Activated CD4-positive, alpha-beta T cell treated with anti-CD3 and anti-CD28 coated beads, Interleukin-2, amount 50 U/mL, for 48 hours (primary cell): ENCODE measurements around the gene ATP5F1C.
"Not testable (repeated sequence)": the region's sequence is repeated elsewhere in the genome, so short reads cannot be mapped to it uniquely, and the experiment has no call there.

ENCODE experiments used
- DNase-seq, 2 experiments: peaks; one replicate each; pipeline ENCODE4 v3.0.0-alpha.2; 2020

ATP5F1C gene

DNA sequence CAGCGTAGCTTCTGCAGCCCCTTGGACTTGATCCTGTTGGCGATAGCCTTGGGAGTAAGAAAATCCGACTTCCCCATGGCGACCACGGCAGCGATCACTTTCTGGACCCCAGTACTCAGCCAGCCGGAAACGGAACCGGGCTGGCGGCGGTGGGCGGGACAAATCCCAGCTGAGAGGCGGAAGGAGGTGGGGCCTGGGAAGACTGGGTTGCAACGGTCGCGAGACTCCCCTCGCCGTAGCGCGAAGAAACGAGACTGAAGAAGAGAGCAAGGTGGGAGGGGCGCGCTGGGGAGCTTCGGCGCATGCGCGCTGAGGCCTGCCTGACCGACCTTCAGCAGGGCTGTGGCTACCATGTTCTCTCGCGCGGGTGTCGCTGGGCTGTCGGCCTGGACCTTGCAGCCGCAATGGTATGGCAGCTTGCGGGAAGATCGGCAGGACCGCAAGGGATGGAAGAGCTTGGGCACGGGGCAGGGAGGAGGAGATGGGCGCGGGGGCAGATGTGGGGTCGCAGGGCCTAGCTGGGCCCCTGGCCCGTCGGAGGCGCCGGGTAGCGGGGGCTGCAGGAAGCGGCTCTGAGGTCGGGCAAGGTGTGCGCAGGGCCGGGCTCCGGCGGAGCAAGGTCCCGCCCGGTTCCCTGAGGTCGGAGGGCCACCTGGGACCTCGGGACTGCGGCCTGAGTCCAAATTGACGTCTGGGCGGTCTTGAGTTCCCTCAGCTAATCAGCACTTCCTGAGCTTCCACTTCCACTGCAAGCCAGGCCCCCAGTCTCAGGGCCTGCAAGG, at the start of gene ATP5F1C, which contains the start of gene KIN:
Gene ATP5F1C (plus strand): TSS at position 321 of the 782 bp plus-strand sequence. CDS start 31 bp downstream, at position 352.
Gene KIN (minus strand): TSS at position 137 of the 782 bp plus-strand sequence. CDS start 60 bp downstream, at position 77.
- DNase-seq: peak; percentile 97 to 98

GRCh38 chr10:7738536-7739407, 49.2 kb upstream of the ATP5F1C start:
- no peak for DNase-seq

GRCh38 chr10:7744307-7744706, 43.7 kb upstream of the ATP5F1C start:
- no peak for DNase-seq

- DNase-seq: not testable (repeated sequence)
Observed at GRCh38 chr10:7748637-7749036, 39.3 kb upstream of the ATP5F1C start.

- no peak for DNase-seq
Observed at GRCh38 chr10:7750222-7750621, 37.8 kb upstream of the ATP5F1C start.

DNA sequence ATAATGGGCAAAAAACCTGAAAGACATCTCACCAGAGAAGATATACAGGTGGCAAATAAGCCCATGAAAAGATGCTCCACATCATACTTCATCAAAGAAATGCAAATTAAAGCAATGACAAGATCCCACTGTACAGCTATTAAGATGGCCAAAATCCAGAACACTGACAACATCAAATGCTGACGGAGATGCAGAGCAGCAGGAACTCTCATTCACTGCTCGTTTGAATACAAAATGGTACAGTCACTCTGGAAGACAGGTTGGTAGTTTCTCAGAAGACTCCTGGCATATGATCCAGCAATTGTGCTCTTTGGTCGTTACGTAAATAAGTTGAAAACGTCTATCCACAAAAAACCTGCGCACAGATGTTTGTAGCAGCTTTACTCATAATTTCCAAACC, 35.7 kb upstream of the ATP5F1C start:
- DNase-seq: no peak

- no peak for DNase-seq
Observed at GRCh38 chr10:7755103-7755502, 32.9 kb upstream of the ATP5F1C start.

DNA sequence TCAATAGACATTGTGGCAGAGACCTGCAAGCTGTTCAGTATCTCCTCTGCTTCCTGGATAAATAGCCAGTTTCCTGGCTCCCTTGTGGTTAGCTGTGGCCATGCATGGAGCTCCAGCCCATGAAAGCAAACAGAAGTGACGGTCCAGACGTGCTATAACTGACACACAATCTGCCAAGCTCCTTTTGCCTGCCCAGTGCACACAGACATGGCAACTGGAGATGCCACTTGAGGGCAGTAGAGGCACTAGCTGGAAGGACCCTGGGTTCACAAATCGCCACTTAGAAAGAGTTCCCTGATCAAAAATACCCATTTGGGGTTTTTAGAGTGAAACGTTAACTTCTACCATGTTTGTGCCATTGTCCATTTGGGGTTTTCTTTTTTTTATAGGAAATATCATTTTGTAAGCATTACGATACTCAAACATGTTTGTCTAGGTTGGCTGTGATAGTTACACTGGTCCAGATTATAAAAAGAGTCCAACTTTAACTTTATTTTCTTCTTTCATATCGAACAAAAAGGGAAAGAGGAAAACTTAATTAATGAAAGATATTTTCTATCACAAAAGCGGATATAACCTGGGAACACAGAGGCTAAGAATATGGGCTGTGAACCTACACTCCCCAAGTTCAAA, 31.5 kb upstream of the ATP5F1C start:
- DNase-seq: peak; percentile 8 to 20

GRCh38 chr10:7763929-7764328, 24.0 kb upstream of the ATP5F1C start:
- no peak for DNase-seq

DNA sequence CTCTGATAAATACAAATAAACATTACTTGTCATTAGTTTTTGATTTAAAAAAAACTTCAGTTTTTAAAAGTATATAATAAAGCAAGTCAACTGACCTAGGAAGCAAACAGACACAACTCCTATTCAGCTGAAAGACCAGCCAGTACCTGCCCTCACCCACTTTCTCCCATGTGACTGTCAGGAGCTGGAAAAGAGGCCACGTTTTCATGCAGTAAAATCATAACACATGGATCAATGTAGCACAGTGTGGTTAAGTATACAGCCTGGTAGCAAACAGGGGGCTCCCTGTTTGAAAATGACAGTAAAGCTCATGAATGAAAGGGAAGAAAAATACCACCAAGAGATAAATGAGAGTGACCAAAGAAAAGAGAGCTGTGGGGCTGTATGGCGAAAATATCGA, 21.7 kb upstream of the ATP5F1C start:
- no peak for DNase-seq

GRCh38 chr10:7767209-7767608, 20.8 kb upstream of the ATP5F1C start:
- no peak for DNase-seq

DNA sequence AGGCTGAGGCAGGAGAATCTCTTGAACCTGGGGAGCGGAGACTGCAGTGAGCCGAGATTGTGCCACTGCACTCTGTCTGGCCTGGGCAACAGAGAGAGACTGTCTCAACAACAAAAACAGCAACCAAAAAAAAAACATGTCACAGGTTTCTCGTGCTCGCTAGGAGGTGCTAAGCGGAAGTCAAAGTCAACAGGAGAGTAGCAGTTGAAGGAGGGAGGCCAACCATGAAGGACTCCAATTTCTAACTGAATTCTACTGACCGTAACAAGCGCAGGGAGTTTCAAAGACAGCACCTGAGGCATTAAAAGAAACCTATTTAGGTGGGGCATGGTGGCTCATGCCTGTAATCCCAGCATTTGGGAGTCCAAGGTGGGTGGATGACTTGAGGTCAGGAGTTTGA, 19.6 kb upstream of the ATP5F1C start:
- DNase-seq: no peak

DNA sequence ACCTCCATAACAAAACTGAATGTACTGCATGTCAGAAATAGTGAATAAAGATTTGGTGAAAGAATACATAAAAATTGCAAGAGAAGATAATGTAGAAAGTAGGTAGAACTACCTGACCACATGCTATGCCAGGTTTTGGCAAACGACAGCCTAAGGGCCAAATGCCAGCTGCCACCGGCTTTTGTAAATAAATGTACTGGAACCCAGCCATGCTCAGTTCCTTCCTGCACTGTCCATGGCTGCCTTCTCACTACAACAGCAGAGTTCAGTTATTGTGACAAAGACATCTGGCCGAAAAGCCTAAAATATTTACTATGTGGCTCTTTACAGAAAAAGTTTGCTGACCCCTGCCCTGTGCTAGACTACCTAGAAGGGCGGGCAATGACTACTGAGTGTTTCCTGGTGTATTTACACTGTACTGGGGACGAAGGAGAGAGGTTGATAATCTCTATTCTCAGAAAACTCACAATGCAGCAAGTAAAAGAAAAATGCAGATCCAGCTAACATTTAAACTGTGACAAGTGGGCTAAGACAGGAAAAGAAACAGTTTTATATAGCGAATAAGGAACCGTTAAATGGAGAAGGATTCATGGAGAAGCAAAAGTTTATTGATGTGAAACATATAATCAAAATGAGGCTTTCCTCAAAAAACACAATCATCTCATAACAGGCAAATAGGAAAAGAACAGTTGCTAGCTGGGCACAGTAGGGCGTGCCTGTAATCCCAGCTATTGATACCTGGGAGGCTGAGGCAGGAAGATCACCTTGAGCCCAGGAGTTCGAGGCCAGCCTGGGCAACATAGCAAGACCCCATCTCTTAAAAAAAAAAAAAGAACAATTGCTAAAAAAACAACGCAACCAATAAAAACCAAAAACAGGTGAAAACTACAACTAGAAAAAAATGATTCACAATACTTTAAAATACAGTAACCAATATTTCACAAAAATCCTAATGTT, 13.9 kb upstream of the ATP5F1C start:
- no peak for DNase-seq

GRCh38 chr10:7776777-7777176, 11.2 kb upstream of the ATP5F1C start:
- DNase-seq: no peak

GRCh38 chr10:7782194-7782593, 5.8 kb upstream of the ATP5F1C start:
- DNase-seq: not testable (repeated sequence)

- DNase-seq: no peak
Observed at GRCh38 chr10:7786430-7786829, 1.5 kb upstream of the ATP5F1C start.

- DNase-seq: peak; percentile 3 to 15
Observed at GRCh38 chr10:7787150-7787856, 674 bp upstream of the ATP5F1C start.

- no peak for DNase-seq
Observed at GRCh38 chr10:7788639-7789286, 786 bp downstream of the ATP5F1C start.

DNA sequence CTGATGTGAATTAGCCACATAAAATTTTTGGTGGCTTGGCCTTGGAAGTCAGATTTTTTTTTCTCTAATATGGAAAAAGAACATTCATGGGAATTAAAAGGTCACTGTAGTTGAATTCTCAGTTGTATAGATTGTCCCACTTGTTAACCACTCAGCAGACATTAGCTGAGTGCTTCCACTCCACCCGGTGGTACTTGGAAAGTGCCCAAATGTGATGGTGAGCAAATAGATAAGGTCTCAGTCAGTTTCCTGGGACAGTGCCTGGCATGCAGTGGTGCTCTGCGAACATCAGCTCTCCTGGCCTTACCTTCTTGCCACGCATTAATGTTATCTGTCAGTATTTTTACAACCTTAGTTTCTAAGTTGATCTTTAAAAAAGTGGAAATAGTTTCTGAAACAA, 1.4 kb downstream of the ATP5F1C start:
- DNase-seq: no peak

DNA sequence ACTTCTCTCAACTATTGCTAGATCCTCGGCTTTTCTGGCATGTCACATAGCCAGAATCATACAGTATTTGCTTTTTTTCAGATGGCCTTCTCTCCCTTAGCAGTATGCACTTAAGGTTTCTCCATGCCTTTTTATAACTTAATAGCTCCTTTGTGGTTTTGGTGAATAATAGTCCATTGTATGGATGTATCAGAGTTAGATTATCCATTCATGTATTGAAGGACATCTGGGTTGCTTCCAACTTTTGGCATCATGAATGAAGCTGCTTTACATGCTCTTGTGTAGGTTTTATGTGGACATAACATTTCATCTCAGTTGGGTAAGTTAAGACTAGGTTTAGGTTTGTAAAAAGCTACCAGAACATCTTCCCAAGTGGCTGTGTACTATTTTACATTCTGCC, 4.6 kb downstream of the ATP5F1C start:
- no peak for DNase-seq
